PC-9 (cell line): Measurements from ENCODE around the gene ELAPOR1. TPM values are rescaled to one million over a fixed set of nuclear protein-coding genes. Genes with fewer than 3 reads are reported as not detected.

Experiments
- BruUV-seq: library from RNA; stranded (reverse); fragments of 400-500 nt; replicated peaks from 2 replicates; lab custom pipeline; 2021; lab: Mats Ljungman, UMichigan
- CTCF ChIA-PET: fragments of 300-600 bp; sonication (Branson Sonifier 250); formaldehyde crosslinking; loops from one replicate; lab custom pipeline; 2022; ENCODE audit warnings: antibody characterized with exemption; lab: Charles Lee
- POLR2A ChIA-PET: fragments of 300-600 bp; sonication (Branson Sonifier 250); formaldehyde crosslinking; loops from one replicate; lab custom pipeline; 2022; ENCODE audit warnings: antibody characterized with exemption; ENCODE audit not compliant: unreplicated experiment; lab: Charles Lee
- DNase-seq, 2 experiments: peaks; one replicate each; pipeline versions ENCODE4 v3.0.0 to v3.0.0-alpha.2; 2015 to 2022; ENCODE audit warnings: mixed read lengths in 1 of 2
- H2AFZ ChIP-seq: fragments of 200-600 bp; sonication (generic); 2 replicates; pipeline ENCODE4 v1.8.1; 2017; ENCODE audit warnings: antibody characterized with exemption
- H3F3A ChIP-seq: fragments of 200-600 bp; sonication (generic); 2 replicates; pipeline ENCODE4 v1.8.1; 2017; ENCODE audit warnings: antibody characterized with exemption, mild to moderate bottlenecking, low read depth; ENCODE audit not compliant: insufficient read depth
- H3K27ac ChIP-seq: fragments of 200-600 bp; sonication (generic); 2 replicates; pipeline ENCODE4 v1.6.1; 2016; ENCODE audit warnings: mixed run types
- H3K27me3 ChIP-seq: fragments of 200-600 bp; sonication (generic); 2 replicates; pipeline ENCODE4 v1.6.1; 2016; ENCODE audit warnings: low read depth, mixed run types; ENCODE audit not compliant: insufficient read depth
- H3K36me3 ChIP-seq: fragments of 200-600 bp; sonication (generic); 2 replicates; pipeline ENCODE4 v1.6.1; 2016; ENCODE audit warnings: low read depth, mixed run types
- H3K4me1 ChIP-seq: fragments of 200-600 bp; sonication (generic); replicated peaks from 2 replicates; pipeline ENCODE4 v1.6.1; 2016; ENCODE audit warnings: mixed run types; ENCODE audit not compliant: insufficient read depth
- H3K4me2 ChIP-seq: fragments of 200-600 bp; sonication (generic); 2 replicates; pipeline ENCODE4 v1.6.1; 2017; ENCODE audit warnings: mixed run types
- H3K4me3 ChIP-seq: fragments of 200-600 bp; sonication (generic); 2 replicates; pipeline ENCODE4 v1.6.1; 2016; ENCODE audit warnings: mixed run types
- H3K79me2 ChIP-seq: fragments of 200-600 bp; sonication (generic); 2 replicates; pipeline ENCODE4 v1.6.1; 2017; ENCODE audit warnings: low read depth, mixed run types
- H3K9me2 ChIP-seq: fragments of 200-600 bp; sonication (generic); 2 replicates; pipeline ENCODE4 v1.8.1; 2017; ENCODE audit warnings: mild to moderate bottlenecking; ENCODE audit not compliant: insufficient read depth
- H3K9me3 ChIP-seq: fragments of 200-600 bp; sonication (generic); 2 replicates; pipeline ENCODE4 v1.8.1; 2016; ENCODE audit warnings: low read depth; ENCODE audit not compliant: insufficient read depth
- H4K20me1 ChIP-seq: fragments of 200-600 bp; sonication (generic); 2 replicates; pipeline ENCODE4 v1.8.1; 2017; ENCODE audit not compliant: insufficient read depth
- EZH2 ChIP-seq: fragments of 200-600 bp; sonication (generic); IDR thresholded peaks from 2 replicates; pipeline ENCODE4 v1.8.0; 2017; ENCODE audit warnings: antibody characterized with exemption, low read depth
- intact Hi-C: fragments of 100-400 bp; cut with micrococcal nuclease; formaldehyde crosslinking; loops from one replicate; pipeline ENCODE4 v1.10.0; 2022; ENCODE audit not compliant: unreplicated experiment
- total RNA-seq: library from RNA; stranded (reverse); gene quantifications from 2 replicates; pipeline ENCODE4 v1.2.3, GENCODE V29; 2021
- TF ChIP-seq, protein P1 (sequence below): fragments of 200-600 bp; sonication (generic); conservative IDR thresholded peaks from 2 replicates; pipeline ENCODE4 v1.6.1; 2017; ENCODE audit warnings: mixed run types, antibody characterized with exemption, mild to moderate bottlenecking, moderate library complexity

ELAPOR1 gene
- total RNA-seq, 1 experiment from 2014 or later = 2.0 TPM

GRCh38 chr1:109160071-109160840, 46.3 kb downstream of the ELAPOR1 start:
- H3K4me3 ChIP-seq = no peak overlapping the region
- H4K20me1 ChIP-seq = no peaks in the 10 kb centered on the region
- H3K27me3 ChIP-seq = no peaks in the 10 kb centered on the region
- H3K9me3 ChIP-seq = no peaks in the 10 kb centered on the region
- TF ChIP-seq, protein P1, sequence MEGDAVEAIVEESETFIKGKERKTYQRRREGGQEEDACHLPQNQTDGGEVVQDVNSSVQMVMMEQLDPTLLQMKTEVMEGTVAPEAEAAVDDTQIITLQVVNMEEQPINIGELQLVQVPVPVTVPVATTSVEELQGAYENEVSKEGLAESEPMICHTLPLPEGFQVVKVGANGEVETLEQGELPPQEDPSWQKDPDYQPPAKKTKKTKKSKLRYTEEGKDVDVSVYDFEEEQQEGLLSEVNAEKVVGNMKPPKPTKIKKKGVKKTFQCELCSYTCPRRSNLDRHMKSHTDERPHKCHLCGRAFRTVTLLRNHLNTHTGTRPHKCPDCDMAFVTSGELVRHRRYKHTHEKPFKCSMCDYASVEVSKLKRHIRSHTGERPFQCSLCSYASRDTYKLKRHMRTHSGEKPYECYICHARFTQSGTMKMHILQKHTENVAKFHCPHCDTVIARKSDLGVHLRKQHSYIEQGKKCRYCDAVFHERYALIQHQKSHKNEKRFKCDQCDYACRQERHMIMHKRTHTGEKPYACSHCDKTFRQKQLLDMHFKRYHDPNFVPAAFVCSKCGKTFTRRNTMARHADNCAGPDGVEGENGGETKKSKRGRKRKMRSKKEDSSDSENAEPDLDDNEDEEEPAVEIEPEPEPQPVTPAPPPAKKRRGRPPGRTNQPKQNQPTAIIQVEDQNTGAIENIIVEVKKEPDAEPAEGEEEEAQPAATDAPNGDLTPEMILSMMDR = no peak
- TF ChIP-seq EZH2 = no peak
- intact Hi-C loops = no loop called here
- no peak overlapping the region for H2AFZ ChIP-seq
- BruUV-seq = no TSS peak
- no peak for DNase-seq
- H3K4me1 ChIP-seq = peaks cover 19% of the 10 kb centered on the region
- H3K36me3 ChIP-seq = no peaks in the 10 kb centered on the region
- H3K27ac ChIP-seq = no peak overlapping the region
- no peak overlapping the region for H3K4me2 ChIP-seq
- no peaks in the 10 kb centered on the region for H3K79me2 ChIP-seq
- POLR2A ChIA-PET = no interaction called here
- peaks cover 16% of the 10 kb centered on the region for H3F3A ChIP-seq
- CTCF ChIA-PET = no interaction called here
- no peaks in the 10 kb centered on the region for H3K9me2 ChIP-seq

- Histone ChIP-seq H3K4me3 (no peak overlapping the region), H3K27me3 (no peaks in the 10 kb centered on the region), H3F3A (peaks cover 16% of the 10 kb centered on the region), H3K79me2 (no peaks in the 10 kb centered on the region), H3K36me3 (no peaks in the 10 kb centered on the region), H3K9me2 (no peaks in the 10 kb centered on the region), H2AFZ (no peak overlapping the region), H3K4me2 (peak overlapping the region; percentile 47), H3K4me1 (peaks cover 19% of the 10 kb centered on the region), H4K20me1 (no peaks in the 10 kb centered on the region), H3K9me3 (no peaks in the 10 kb centered on the region), H3K27ac (no peak overlapping the region; the same call in 1 of the 2 replicates)
- ChIA-PET POLR2A (interaction anchor here (0.5 kb wide), 1 partner anchor 71 kb away, joined by 7 read pairs; no protein-coding TSS in a partner anchor), CTCF (no interaction called here)
- TF ChIP-seq, protein P1 = no peak
- TF ChIP-seq EZH2 = no peak
- no TSS peak for BruUV-seq
- DNase-seq = peak; percentile 52 to 89
- intact Hi-C loops = no loop called here
Measured at GRCh38 chr1:109161858-109162606, 48.1 kb downstream of the ELAPOR1 start.

DNA sequence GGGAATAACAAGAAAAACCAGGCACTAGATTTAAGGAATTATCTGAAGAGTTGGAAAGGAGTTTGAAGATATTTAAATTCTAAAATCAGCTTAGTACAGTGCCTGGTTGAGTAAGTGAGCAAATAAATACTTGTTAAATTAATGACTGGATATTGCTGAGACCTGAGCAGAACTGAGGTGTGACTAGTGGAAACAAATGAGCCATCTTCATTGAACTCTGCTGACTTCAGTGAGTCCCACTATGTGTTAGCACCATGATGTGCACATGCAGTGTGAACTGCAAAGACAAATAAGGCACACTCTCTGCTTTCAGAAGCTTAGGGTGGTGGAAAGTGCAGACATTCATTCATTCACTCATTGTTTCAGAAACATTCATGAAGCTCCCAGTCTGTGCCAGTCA, 48.7 kb downstream of the ELAPOR1 start:
- Histone ChIP-seq H4K20me1 (no peaks in the 10 kb centered on the region), H3K27ac (no peak overlapping the region), H3F3A (peaks cover 16% of the 10 kb centered on the region), H3K4me3 (no peak overlapping the region), H3K27me3 (no peaks in the 10 kb centered on the region), H3K4me2 (peak overlapping the region; percentile 47), H2AFZ (no peak overlapping the region), H3K9me2 (no peaks in the 10 kb centered on the region), H3K79me2 (no peaks in the 10 kb centered on the region), H3K9me3 (no peaks in the 10 kb centered on the region), H3K4me1 (peaks cover 19% of the 10 kb centered on the region), H3K36me3 (no peaks in the 10 kb centered on the region)
- no peak for TF ChIP-seq EZH2
- TF ChIP-seq, protein P1 = no peak
- DNase-seq = no peak
- no TSS peak for BruUV-seq
- ChIA-PET CTCF (no interaction called here), POLR2A (interaction anchor here (0.6 kb wide), 1 partner anchor 659 kb away, joined by 4 read pairs; no protein-coding TSS in a partner anchor)
- intact Hi-C loops = no loop called here
